GM18858 (cell line): ENCODE results near the gene HDHD5.
A peak's percentile ranks its signal among the peaks of the same experiment; 100 is the strongest.

Experiments used
- ATAC-seq: cut with Tn5 transposase; IDR thresholded peaks from one replicate; pipeline ENCODE4 v1.9.1; 2021; ENCODE audit not compliant: unreplicated experiment

Gene HDHD5

DNA sequence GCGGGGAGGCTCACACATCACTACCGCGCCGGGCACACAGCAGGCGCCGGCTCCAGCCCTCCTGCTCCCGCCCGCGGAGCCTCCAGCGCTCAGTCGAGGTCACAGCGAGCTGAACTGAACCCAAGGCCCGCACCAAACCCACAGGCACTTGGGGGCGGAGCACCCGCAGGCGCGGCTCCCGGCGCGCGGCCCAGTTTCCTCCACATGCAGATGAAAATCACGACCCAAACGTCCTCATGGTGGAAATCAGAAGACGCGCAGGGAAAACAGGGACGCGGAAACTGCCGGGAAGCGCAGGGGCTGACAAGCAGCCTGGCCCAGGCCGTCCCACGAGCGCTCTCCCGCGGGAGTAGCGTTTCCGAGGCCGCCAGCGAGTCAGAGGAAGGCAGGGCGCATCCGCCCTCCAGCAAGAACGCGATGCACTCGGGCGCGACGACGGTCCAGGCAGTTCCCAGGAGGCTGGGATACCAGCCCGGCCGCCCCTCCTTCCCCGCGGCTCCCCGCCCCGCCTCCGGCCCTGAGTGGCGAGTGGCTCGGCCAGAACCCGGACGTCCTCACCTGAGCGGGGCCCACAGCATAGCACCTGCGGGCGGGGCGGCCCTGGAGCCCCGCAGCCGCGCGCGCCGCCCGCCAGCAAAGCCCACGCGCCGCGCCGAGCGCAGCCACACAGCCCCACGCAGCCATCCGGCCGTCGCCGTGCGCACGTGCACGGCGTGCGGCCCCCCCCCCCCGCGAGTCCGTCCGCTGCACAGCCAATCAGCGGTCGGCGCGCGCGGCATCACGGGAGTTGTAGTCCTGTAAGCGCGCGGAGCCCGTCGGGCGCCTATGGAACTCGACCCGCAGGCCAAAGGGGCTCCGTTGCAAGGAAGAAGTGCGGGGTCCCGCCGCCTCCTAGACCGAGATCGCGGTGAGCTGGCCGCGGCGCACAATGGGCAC, at the start of gene HDHD5:
HDHD5 (minus strand) TSS at position 710 of the 936 bp plus-strand sequence; CDS start at position 684, 26 bp downstream.
- ATAC-seq = peak; percentile 52

- no peak for ATAC-seq
Measured at GRCh38 chr22:17205432-17205831, 46.4 kb upstream of the HDHD5 start.

DNA sequence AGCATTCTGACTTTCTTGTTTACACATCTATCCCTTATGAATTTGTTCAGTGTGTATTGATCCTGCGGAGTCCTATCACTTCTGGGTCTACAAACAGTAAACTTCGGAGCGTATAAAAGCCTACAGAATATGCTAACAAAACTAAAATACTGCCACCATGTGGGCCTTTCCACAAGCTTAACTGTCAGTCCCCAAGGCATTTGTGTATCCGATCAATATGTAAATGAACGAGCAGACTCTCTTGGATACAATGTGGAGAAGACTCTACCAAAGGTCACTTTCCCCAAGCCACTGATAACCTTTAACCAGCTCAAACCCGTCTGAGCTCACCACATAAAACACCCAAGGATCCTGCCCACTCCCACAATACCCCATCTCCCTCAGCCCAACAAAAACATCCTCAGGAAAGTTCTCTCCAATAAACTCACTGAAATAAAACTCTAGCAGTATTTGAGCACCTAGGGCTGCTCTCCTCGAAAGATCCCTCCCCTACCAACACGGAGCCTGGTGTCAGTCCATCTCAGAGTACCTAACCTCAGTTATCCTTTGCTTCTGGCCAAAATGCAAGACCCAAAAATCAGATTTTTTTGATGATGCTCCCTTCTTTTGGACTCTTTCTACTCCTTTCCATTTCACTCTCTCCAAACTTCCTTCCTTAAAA, 42.3 kb upstream of the HDHD5 start:
- ATAC-seq = no peak

DNA sequence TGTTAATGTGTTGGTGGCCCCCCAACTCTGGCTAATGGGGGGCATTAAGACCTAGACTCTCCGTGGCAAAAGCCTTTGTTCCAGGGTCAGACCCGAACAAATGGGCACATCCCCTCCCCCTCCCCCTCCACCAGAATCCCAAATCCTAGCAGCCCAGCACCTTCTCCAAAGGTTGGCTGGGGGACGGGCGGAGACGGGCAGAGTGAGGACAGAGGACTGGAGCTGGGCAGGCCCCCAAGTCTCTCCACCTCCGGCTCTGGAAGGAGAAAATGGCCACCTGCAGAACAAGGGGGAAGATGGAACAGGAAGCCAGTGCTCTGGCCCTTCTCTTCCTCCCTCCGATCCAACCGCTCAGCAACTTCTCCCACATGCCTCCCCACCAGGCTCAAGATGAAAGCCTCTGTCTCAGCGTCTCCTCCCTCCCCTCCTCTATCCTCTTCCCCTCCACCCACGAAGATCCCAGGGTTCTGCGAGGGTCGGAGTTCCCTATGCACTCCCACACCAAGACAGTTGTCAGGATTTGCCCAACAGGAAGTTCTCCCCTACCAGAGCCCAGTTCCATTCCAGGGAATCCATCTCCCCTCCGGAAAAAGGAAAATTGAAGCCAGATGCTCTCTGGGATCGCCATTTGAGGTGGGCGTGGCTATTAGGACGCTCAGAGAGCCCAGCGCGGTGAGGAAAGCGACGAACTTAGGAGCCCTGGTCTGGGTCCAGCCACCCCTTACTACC, 40.1 kb upstream of the HDHD5 start:
- no peak for ATAC-seq

GRCh38 chr22:17198170-17199002, 39.3 kb upstream of the HDHD5 start:
- ATAC-seq = no peak

- no peak for ATAC-seq
Measured at GRCh38 chr22:17194213-17194612, 35.1 kb upstream of the HDHD5 start.

DNA sequence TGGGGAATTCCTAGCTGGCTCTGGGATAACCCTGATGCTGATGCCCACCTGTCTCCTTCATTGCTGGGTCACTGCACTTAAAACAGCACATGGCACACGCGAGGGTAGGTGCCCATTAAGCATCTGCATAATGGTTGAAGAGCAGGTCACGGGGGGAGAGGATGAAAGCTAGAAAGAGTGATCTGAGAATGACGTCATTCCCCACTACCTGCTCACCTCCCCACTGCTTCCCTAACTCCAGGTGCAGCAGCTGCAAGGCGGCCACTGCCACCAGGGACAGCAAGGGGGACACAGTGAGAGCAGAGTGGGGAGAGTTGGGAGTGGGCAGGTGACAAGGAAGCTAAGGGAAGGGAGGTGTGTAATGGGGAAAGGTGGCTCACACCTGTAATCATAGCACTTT, 33.1 kb upstream of the HDHD5 start:
- no peak for ATAC-seq

- no peak for ATAC-seq
Measured at GRCh38 chr22:17191163-17191784, 32.2 kb upstream of the HDHD5 start.

DNA sequence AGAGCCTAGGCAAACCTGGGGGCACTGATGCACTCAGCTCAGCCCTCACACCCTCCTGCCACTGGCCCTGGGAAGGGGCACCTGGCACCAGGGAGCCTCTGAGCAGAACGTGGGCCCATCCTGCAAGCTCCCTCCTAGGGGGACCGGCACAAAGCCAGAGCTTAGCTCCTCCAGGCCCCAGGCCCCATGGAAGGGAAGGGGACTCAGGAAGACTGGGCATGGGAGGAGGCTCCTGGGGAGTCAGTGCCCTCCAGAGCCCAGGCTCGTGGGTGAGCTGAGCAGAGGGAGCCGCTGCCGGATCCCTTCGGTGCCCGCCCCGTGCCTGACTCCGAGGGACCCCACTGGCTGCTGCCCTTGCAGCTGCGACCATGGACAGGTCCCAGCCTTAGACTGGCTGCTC, 31.6 kb upstream of the HDHD5 start:
- ATAC-seq = no peak

DNA sequence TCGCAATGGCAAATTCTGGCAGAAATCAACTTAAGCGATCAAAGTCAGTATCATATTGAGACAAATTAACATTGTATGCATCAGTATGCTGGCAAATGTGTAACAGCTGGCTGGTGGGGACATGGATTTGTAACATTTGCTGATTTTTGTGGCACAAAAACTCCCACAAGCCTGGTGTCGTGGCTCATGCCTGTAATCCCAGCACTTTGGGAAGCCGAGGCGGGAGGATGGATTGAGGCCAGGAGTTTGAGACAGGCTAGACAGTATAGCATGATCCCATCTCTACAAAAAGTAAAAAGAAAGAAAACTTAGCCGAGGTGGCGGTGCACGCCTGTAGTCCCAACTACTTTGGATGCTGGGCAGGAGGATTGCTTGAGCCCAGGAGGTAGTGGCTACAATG, 17.6 kb upstream of the HDHD5 start:
- ATAC-seq = no peak

DNA sequence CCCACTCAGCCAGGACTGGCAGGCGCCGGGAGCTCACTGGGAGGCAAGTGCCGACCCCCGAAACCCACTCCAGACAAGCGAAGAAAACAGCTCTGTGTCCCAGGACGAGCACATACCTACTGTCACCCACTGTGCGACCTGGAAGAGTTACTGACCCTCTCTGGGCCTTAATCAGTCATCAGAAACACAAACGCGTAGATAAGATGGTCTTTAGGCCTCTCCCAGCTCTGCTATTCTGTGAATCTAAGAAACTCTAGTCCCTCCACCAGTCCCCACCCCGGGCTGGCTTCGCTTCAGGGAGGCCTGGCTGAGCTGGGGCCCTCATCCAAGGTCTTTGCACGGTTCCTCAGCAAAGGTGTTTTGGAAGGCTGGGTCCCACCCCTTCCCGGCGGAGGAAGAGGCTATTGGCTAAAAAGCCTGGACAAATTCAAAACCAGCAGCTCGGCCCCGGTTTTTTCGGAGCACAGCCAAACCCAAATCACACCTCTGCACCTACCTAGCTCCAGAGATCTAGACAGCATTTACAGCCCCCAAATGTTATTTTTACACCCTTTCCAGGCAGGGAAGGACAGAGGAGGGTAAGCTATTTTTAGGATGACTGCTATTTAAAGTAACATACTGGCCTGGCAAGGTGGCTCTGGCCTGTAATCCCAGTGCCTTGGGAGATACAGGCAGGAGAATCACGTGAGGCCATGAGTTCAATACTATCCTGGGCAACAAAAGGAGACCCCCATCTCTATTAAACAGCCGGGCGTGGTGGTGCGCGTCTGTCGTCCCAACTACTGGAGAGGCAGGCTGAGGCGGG, 13.2 kb upstream of the HDHD5 start:
- no peak for ATAC-seq

DNA sequence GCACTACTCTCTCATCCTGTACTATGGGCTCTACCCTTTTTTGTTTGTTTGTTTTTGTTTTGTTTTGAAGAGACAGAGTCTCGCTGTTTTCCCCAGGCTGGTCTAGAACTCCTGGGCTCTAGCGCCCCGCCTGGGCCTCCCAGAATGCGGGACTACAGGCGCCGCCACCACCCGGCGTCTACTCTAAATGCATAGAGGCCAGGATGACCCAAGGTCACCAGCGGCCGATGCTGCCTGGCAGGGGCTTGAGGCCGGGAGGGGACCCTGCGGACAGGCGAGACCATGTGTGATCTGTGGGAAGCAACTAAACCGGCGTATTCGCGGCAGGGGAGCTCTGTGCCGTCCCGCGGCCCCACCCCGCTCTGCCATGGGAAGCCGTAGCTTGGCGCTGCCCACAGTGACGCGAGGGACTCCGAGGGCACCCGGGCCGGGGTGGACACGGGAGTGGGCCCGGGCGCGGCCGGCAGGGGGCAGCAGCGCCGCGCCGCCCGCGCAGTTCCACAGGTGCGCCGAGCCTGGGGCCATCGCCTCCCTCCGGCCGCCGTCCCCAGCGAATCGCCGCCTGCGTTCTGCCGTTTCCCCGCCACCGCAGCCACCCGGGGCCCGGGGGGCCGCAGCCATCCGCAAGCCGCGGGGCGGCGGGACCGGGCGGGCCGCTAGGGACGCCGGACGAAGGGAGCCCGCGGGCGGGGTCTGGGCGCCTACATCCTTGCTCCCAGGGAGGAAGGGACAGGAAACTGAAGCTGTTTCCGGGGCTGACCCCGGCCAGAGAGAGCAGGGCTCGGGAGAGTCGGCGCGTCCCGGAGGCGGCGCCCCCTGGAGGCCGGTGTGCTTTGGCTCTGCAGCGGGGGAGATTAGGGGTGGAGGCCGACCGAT, 12.3 kb upstream of the HDHD5 start:
- ATAC-seq = peak; percentile 87

DNA sequence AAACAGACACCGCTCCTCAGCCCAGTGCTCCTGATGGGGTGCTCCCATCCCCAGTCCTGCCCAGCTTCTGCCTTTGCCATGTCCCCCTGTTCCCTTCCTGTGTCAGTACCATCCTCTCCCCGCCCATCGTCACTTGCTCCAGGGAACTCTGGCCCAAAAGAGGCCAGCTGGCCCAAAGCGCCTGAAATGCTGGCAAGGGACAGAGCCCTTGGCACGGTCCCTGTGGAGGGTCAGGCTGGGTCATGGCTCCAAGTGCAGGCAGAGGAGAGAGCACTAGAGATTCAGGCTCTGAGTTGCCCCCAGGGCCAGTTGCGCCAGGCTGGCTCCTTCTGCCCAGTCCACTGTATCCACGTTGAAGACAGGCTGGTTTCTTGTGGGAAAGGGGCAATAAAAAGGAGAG, 8.4 kb upstream of the HDHD5 start:
- no peak for ATAC-seq

DNA sequence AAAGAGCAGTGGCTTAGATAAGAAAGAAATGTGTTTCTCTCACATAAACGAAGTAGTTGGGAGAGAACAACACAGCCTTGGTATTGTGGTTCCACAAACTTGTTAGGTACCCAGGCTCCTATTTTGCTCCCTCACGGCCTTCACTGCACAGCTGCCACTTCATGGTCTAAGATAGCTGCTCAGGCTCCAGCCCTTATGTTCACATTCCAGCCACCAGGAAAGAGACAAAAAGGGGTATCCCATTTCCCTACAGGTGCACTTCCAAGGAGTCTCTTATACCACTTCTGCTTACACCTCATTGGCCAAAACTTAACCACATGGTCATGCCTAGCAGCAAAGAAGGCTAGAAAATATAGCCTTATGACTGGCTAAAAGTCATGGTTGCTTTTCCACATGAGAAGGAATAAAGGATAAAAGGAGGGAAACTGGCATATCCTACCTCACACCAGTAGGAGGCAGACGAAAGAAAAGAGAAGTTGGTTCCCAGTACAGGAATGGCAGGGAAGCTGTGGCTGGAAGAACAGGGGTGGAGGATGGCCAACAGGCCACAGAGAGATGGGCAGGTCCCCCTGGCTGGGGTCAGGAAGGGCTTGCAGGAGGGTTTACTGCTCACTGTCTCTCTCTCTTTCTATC, 5.4 kb upstream of the HDHD5 start:
- no peak for ATAC-seq

DNA sequence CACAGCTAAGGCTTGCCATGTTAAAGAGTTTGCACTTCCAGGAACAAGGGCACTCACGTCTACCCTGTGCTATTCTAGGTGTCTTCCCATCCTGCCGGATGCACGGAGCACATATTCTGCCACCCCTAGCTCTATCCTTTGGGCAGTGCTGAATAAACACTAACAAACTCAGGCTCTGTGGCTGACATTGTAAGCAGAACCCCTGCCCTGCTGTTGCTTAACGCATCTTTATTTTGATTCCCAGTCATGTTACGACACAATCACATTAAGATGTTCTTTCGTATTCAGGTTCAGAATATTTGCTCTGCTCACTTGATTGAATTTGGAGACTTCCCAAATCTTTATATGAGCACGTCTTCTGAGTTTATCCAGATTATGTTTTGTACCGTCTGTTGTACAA, 3.7 kb upstream of the HDHD5 start:
- ATAC-seq = no peak

- ATAC-seq = no peak
Measured at GRCh38 chr22:17161991-17162390, 2.9 kb upstream of the HDHD5 start.

GRCh38 chr22:17159504-17159951, 451 bp upstream of the HDHD5 start:
- peak; percentile 7 for ATAC-seq

DNA sequence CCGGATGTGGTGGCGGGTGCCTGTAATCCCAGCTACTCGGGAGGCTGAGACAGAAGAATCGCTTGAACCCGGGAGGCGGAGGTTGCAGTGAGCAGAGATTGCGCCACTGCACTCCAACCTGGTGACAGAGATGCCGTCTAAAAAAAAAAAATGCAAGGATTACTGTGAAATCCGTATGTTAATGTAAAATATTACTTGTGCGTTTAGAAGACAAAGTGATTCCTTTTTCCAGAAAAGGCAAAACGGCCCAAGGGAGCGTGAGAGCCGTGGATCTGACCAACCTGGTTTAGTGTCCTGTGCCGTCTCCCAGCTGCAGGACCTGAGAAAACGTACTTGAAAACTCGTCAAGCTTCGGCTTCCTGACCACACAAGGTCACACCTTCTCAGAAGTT, 905 bp downstream of the HDHD5 start:
- ATAC-seq = no peak
